Fibroblast of upper back skin (primary cell): Measurements from ENCODE around the gene VPS37C.
"Not testable (repeated sequence)": the region's sequence is repeated elsewhere in the genome, so short reads cannot be mapped to it uniquely, and the experiment has no call there.

Experiments used
- DNase-seq: peaks from one replicate; pipeline ENCODE4 v3.0.0-alpha.2; 2013

The VPS37C gene

DNA sequence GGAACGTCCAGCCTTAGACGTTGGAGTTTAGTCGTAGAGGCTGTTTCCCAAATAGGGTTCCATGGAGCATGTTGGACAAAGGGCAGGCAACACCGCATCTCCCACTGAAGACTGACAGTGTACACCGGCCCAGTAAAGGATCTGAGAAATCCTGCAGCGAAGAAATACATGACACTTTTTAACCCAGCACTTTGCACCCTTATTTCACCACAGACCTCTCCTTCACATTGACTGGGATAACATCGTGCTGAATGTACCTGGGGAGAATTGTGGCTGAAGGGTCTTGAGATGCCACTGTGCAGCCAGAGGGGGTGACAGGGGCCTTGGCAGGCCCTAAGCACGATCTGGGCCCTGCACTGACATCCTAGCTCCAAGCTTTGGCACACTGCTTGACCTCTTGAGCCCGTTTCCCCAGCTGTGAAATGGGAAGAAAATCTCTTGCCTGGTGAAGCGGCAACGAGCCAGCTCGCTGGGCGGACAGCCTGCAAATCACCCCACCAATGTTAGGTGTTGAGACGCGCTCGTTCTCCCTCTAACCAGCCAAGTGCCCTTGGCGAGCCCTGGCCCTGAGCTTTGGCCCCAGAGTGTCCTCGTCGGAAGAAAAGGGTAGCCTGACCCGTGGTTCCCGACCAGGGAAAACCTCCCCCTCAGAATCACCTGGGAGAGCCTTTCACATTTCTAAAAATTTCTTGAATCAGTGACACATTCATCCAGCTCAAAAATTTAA is 45.6 kb downstream of the VPS37C start:
- no peak for DNase-seq

- no peak for DNase-seq
Measured at GRCh38 chr11:61114913-61115312, 46.3 kb downstream of the VPS37C start.

- DNase-seq, result no peak
Measured at GRCh38 chr11:61113201-61113600, 48.0 kb downstream of the VPS37C start.

GRCh38 chr11:61112575-61112974 is 48.7 kb downstream of the VPS37C start:
- DNase-seq, result no peak

GRCh38 chr11:61111786-61112517 is 49.3 kb downstream of the VPS37C start:
- DNase-seq, result no peak

- no peak for DNase-seq
Measured at GRCh38 chr11:61111050-61111435, 50.2 kb downstream of the VPS37C start.

- DNase-seq, result no peak
Measured at GRCh38 chr11:61110255-61111049, 50.8 kb downstream of the VPS37C start.

GRCh38 chr11:61109671-61110070 is 51.6 kb downstream of the VPS37C start:
- DNase-seq, result no peak

DNA sequence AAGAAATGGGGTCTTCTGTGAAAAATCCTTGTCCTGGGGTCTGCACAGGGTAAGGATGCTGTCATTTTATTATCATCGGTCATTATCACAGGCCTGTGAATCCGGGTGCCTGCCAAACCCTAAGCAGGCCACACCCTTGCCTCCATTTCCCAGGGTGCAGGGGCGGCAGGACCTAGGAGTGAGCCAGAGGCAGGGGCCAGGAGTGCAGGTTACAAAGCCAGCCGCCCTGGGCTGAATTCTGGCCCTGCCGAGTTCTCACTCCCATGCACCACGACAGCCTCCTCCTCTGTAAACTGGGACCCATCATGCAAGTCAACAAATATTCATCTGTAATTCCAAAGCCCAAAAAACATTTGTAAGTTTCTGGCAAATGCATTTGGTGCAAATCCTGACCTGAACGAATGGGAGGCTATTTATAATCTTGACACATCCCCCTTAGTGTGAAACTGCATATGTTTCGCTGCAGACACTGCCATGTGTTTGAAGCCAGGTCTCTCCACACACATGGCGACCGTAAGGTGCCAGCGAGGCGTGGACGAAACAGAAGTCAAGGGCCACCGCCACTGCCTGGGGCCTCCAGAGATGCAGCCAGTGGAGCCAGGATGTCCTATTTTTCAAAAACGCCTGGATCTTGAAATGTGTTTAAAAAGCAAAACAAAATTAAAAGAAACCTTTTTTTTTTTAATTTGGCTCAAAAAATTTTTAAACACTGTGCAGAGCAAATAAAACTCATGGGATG is 52.2 kb downstream of the VPS37C start:
- no peak for DNase-seq

GRCh38 chr11:61107888-61108287 is 53.3 kb downstream of the VPS37C start:
- no peak for DNase-seq

- no peak for DNase-seq
Measured at GRCh38 chr11:61106894-61107470, 54.2 kb downstream of the VPS37C start.

DNA sequence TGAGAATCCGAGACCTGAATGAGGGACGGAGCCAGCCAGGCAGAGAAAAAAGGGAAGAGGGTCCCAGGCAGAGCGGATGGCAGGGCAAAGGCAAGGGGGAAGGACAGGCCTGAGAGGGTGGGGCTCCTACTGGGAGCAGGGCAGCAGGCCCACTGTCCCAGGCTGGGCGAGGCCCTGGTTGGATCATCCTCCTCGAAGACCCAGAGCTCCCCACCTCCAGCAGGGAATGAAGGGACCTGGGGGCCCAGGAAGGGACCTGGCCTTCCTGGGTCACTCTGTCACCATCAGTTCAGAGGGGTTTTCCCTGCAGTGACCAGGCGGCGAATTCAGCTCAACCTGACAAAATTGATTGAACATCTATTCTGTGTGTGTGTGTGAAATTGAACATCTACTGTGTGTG is 54.9 kb downstream of the VPS37C start:
- no peak for DNase-seq

- DNase-seq, result no peak
Measured at GRCh38 chr11:61104963-61105362, 56.3 kb downstream of the VPS37C start.

DNA sequence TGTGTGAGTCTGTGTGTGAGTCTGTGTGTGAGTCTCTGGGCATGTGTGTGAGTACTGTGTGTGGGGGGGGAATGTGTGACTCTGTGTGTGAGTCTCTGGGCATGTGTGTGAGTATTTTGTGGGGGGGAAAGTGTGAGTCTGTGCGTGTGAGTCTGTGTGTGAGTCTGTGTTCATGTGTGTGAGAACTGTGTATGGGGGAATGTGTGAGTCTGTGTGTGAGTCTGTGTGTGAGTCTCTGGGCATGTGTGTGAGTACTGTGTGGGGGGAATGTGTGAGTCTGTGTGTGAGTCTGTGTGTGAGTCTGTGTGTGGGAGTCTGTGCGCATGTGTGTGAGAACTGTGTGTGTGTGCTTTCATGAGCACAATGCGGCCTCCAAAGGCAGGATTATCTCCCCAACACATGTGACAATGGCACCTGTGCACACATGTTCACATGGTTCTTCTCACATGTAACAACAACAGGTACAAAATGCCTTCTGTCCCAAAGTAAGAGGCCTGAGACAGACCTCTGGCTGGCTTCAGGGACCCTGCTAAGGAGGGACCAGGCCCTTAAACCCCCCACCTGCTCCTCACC is 57.3 kb downstream of the VPS37C start:
- DNase-seq, result no peak

DNA sequence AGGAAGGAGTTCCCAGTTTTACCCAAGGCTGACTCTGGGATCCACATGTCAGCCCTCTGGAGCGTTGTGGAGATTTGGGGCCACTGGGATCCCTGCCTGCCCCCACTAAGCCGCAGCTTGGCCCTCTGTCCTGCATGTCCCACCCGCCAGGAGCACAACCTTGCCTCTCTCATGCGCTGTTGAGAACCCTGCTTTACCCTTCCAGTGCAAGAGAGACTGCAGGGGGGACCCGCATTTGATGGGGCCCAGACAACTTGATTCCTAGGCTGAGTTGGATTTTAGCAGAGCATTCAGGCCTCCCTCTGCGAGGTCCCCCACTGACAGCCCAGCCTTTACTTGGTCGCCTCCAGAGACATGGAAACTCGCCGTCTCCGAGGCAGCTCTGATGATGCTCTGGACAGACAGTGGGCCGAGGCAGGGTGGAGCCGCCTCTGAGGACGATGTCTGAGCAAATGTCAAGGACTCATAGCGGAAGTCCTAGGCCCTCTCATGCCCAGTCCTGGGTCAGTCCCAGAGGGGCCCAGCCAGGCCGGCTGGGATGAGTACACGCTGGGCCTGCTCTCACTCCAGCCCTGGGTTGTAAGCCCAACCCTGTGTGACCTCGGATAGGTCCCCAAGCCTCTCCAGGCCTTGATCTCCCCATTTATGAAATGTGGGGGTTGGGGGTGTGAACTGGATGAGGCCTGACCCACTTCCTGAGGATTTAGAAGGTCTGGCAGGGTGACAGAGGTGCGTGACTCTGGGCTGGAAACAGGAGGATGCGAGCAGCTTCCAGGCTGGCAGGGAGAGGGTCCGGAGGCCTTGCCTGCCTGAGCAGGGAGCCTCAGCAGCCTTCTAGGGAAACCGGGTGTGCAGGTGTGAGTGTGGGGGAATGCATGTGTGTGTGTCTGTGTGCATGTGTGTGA is 58.3 kb downstream of the VPS37C start:
- no peak for DNase-seq

GRCh38 chr11:61098778-61099177 is 62.4 kb downstream of the VPS37C start:
- DNase-seq, result no peak

GRCh38 chr11:61098261-61098660 is 63.0 kb downstream of the VPS37C start:
- not testable (repeated sequence) for DNase-seq

DNA sequence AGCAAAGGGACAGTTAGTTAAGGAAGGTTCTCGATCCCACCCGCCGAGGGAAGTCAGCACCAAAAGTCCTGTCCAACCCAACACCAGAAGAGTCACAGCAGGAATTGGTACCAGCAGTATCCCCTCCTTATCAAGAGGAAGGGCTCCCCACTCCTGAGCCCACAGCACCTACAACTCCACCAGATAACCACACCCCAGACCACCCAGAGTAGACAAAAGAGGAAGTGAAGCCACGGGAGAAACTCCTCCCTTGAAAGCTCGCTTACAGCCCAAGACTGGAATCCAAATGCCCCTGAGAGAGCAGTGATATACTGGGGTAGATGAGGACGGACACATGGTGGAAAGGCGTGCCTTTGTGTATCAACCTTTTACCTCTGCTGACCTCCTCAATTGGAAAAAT is 66.2 kb downstream of the VPS37C start:
- no peak for DNase-seq

GRCh38 chr11:61094167-61094566 is 67.1 kb downstream of the VPS37C start:
- DNase-seq, result not testable (repeated sequence)

GRCh38 chr11:61092908-61093763 is 68.1 kb downstream of the VPS37C start:
- no peak for DNase-seq
